Panc1 (cell line): ENCODE data around the gene STAP1. TPM values are rescaled to one million over a fixed set of nuclear protein-coding genes. Genes with fewer than 3 reads are reported as not detected.

Source experiments
- ATAC-seq: fragments of 200-7000 bp; cut with Tn5 transposase; 2 replicates; pipeline ENCODE4 v1.9.1; 2020; ENCODE audit warnings: mild to moderate bottlenecking, moderate library complexity
- BruUV-seq: library from RNA; stranded (reverse); fragments of 400-500 nt; replicated peaks from 2 replicates; lab custom pipeline; 2021; lab: Mats Ljungman, UMichigan
- CTCF ChIA-PET: fragments of 300-600 bp; sonication (Branson Sonifier 250); formaldehyde crosslinking; loops from one replicate; lab custom pipeline; 2022; ENCODE audit warnings: antibody characterized with exemption; lab: Charles Lee
- POLR2A ChIA-PET: fragments of 300-600 bp; sonication (Branson Sonifier 250); formaldehyde crosslinking; loops from one replicate; lab custom pipeline; 2022; ENCODE audit warnings: antibody characterized with exemption; lab: Charles Lee
- DNase-seq: peaks from one replicate; pipeline ENCODE4 v3.0.0-alpha.2; 2010; ENCODE audit warnings: low read depth, low spot score
- H3K27ac ChIP-seq: 2 replicates; pipeline ENCODE4 v1.5.1; 2011; ENCODE audit warnings: mild to moderate bottlenecking, low read length, inconsistent platforms
- H3K27me3 ChIP-seq: fragments of 200-500 bp; sonication (Bioruptor generic); 2 replicates; pipeline ENCODE4 v1.6.0; 2014; ENCODE audit warnings: low read length, inconsistent platforms; ENCODE audit not compliant: control insufficient read depth, insufficient read depth
- H3K36me3 ChIP-seq: fragments of 200-500 bp; sonication (Bioruptor generic); 2 replicates; pipeline ENCODE4 v1.5.1; 2014; ENCODE audit warnings: inconsistent platforms, mild to moderate bottlenecking, low read length, moderate library complexity; ENCODE audit not compliant: control insufficient read depth, insufficient read depth
- H3K4me1 ChIP-seq: 2 replicates; pipeline ENCODE4 v1.5.1; 2011; ENCODE audit warnings: inconsistent platforms, mild to moderate bottlenecking, low read length, moderate library complexity; ENCODE audit not compliant: control insufficient read depth, insufficient read depth
- H3K4me3 ChIP-seq, 2 experiments: 2 replicates each; pipeline ENCODE4 v1.5.1; 2011 to 2012; ENCODE audit warnings: low read depth in 2 of 2, low read length in 2 of 2, mild to moderate bottlenecking in 2 of 2, inconsistent platforms in 1 of 2, moderate library complexity in 1 of 2
- H3K9me3 ChIP-seq: fragments of 200-500 bp; sonication (Bioruptor generic); 2 replicates; pipeline ENCODE4 v1.5.1; 2014; ENCODE audit warnings: low read depth, mild to moderate bottlenecking, inconsistent platforms, low read length, moderate library complexity; ENCODE audit not compliant: control insufficient read depth, insufficient read depth
- POLR2AphosphoS5 ChIP-seq: IDR thresholded peaks from 2 replicates; pipeline ENCODE4 v1.6.1; 2012; ENCODE audit warnings: mild to moderate bottlenecking, low read depth, low read length, moderate library complexity
- SIN3A ChIP-seq: IDR thresholded peaks from 2 replicates; pipeline ENCODE4 v1.6.1; 2012; ENCODE audit warnings: low read depth, mild to moderate bottlenecking, low read length, moderate library complexity, borderline replicate concordance; ENCODE audit not compliant: insufficient read depth
- TCF7L2 ChIP-seq: IDR thresholded peaks from 2 replicates; pipeline ENCODE4 v1.6.1; 2011; ENCODE audit warnings: mild to moderate bottlenecking, low read depth, low read length, inconsistent platforms
- in situ Hi-C: cut with HindIII; loops from 2 replicates; pipeline ENCODE4 v1.10.0; 2016; ENCODE audit warnings: low sequenced_read_pairs, low pct_unique_long_range_greater_than_20kb
- intact Hi-C: fragments of 100-400 bp; cut with micrococcal nuclease; formaldehyde crosslinking; loops from one replicate; pipeline ENCODE4 v1.10.0; 2022; ENCODE audit not compliant: unreplicated experiment
- total RNA-seq: library from RNA; stranded (reverse); gene quantifications from one replicate; pipeline ENCODE4 v1.2.1, GENCODE V29; 2021; ENCODE audit not compliant: unreplicated experiment
- TF ChIP-seq, protein P1 (sequence below), 2 experiments: IDR thresholded peaks; 2 replicates each; pipeline ENCODE4 v1.6.1; 2011 to 2012; ENCODE audit warnings: low read depth in 2 of 2, control low read depth in 1 of 2, low read length in 1 of 2, mild to moderate bottlenecking in 1 of 2, moderate library complexity in 1 of 2; ENCODE audit not compliant: insufficient read depth in 1 of 2
- TF ChIP-seq, protein P2 (sequence below): fragments of 450-650 bp; IDR thresholded peaks from 2 replicates; pipeline ENCODE4 v1.5.1; 2017; ENCODE audit warnings: mild to moderate bottlenecking

STAP1 gene
- total RNA-seq, 1 experiment from 2014 or later = not detected

DNA sequence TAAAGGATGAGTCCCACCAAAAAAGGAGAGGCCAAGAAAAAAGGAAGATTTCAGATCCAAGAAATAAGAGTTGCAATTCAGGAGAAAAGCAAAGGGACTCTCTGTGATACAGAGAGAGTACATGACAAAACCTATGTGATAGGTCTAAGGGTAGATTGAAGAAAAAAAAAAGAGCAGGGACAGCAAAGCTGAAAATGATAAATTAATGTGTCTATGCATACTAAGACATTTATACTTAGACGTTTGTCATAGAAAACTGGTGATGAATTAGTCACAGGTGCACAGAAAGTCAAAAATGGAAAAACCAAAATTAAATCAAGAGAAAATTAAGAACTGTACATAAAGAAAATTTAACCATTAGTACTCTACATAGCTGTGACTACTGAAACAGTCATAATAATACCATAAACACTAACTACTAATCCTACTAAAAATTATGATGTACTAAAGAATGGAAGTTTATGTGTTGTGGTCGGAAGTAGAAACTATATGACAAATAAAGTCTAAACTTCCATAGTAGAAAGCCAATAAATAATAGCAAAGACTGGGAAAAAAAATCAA is 23.2 kb upstream of the STAP1 start:
- DNase-seq (no peak), ATAC-seq (no peak)
- no peak overlapping the region for H3K4me3 ChIP-seq
- no peak for TF ChIP-seq SIN3A
- TF ChIP-seq, protein P1, sequence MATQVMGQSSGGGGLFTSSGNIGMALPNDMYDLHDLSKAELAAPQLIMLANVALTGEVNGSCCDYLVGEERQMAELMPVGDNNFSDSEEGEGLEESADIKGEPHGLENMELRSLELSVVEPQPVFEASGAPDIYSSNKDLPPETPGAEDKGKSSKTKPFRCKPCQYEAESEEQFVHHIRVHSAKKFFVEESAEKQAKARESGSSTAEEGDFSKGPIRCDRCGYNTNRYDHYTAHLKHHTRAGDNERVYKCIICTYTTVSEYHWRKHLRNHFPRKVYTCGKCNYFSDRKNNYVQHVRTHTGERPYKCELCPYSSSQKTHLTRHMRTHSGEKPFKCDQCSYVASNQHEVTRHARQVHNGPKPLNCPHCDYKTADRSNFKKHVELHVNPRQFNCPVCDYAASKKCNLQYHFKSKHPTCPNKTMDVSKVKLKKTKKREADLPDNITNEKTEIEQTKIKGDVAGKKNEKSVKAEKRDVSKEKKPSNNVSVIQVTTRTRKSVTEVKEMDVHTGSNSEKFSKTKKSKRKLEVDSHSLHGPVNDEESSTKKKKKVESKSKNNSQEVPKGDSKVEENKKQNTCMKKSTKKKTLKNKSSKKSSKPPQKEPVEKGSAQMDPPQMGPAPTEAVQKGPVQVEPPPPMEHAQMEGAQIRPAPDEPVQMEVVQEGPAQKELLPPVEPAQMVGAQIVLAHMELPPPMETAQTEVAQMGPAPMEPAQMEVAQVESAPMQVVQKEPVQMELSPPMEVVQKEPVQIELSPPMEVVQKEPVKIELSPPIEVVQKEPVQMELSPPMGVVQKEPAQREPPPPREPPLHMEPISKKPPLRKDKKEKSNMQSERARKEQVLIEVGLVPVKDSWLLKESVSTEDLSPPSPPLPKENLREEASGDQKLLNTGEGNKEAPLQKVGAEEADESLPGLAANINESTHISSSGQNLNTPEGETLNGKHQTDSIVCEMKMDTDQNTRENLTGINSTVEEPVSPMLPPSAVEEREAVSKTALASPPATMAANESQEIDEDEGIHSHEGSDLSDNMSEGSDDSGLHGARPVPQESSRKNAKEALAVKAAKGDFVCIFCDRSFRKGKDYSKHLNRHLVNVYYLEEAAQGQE (IDR thresholded peaks at IDR 0.05; ENCODE audit: insufficient read depth in 1 of 2, low read depth in 2 of 2, low read length in 1 of 2) = no peak
- no peak for TF ChIP-seq POLR2AphosphoS5
- TF ChIP-seq TCF7L2 = no peak
- TF ChIP-seq, protein P2, sequence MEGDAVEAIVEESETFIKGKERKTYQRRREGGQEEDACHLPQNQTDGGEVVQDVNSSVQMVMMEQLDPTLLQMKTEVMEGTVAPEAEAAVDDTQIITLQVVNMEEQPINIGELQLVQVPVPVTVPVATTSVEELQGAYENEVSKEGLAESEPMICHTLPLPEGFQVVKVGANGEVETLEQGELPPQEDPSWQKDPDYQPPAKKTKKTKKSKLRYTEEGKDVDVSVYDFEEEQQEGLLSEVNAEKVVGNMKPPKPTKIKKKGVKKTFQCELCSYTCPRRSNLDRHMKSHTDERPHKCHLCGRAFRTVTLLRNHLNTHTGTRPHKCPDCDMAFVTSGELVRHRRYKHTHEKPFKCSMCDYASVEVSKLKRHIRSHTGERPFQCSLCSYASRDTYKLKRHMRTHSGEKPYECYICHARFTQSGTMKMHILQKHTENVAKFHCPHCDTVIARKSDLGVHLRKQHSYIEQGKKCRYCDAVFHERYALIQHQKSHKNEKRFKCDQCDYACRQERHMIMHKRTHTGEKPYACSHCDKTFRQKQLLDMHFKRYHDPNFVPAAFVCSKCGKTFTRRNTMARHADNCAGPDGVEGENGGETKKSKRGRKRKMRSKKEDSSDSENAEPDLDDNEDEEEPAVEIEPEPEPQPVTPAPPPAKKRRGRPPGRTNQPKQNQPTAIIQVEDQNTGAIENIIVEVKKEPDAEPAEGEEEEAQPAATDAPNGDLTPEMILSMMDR = no peak
- H3K36me3 ChIP-seq = peaks cover 8% of the 10 kb centered on the region
- no peak overlapping the region for H3K27ac ChIP-seq
- ChIA-PET POLR2A (no interaction called here), CTCF (no interaction called here)
- intact Hi-C loops = no loop called here
- in situ Hi-C loops = no loop called here
- no TSS peak for BruUV-seq
- no peaks in the 10 kb centered on the region for H3K9me3 ChIP-seq
- no peaks in the 10 kb centered on the region for H3K27me3 ChIP-seq
- H3K4me1 ChIP-seq = no peaks in the 10 kb centered on the region

DNA sequence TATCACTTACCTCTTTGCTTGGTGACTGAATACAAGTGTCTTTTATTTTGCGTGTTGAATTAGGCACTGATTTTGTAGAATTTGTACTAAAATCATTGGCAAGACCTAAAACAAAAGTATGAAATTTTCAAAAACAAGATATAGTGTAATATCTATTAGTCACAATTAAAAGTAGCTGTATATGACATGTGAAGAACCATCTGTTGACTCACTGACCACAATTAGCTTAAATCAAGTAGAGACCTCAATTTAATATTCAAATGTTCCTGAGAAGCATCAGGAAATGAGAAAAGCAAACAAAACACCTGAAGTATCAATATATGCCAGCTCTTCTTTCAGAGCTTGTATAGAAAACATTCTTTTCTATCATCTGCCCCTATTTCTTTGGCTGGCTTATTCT is 18.7 kb upstream of the STAP1 start:
- in situ Hi-C loops = no loop called here

More for the DNA sequence above, 18.7 kb upstream of the STAP1 start:
- no TSS peak for BruUV-seq
- Histone ChIP-seq H3K27ac (no peak overlapping the region), H3K4me1 (no peaks in the 10 kb centered on the region), H3K27me3 (no peaks in the 10 kb centered on the region), H3K36me3 (peaks cover 13% of the 10 kb centered on the region), H3K4me3 (no peak overlapping the region), H3K9me3 (no peaks in the 10 kb centered on the region)
- intact Hi-C loops = no loop called here
- TF ChIP-seq SIN3A (no peak), TCF7L2 (no peak), POLR2AphosphoS5 (no peak)
- TF ChIP-seq, protein P1 (IDR thresholded peaks at IDR 0.05; ENCODE audit: insufficient read depth in 1 of 2, low read depth in 2 of 2, low read length in 1 of 2) = no peak
- TF ChIP-seq, protein P2 = no peak
- CTCF ChIA-PET = no interaction called here
- DNase-seq (no peak), ATAC-seq (no peak)
- POLR2A ChIA-PET = no interaction called here
